Measurements from ENCODE around the gene ZNF573. TPM values are rescaled to one million over a fixed set of nuclear protein-coding genes. Genes with fewer than 3 reads are reported as not detected.

ZNF573 gene
- total and polyA plus RNA-seq, 2 of the 13 experiments (the other 11 are each of a cell fraction or from before 2014, with no cell fraction given): 3.1 to 9.3 TPM

DNA sequence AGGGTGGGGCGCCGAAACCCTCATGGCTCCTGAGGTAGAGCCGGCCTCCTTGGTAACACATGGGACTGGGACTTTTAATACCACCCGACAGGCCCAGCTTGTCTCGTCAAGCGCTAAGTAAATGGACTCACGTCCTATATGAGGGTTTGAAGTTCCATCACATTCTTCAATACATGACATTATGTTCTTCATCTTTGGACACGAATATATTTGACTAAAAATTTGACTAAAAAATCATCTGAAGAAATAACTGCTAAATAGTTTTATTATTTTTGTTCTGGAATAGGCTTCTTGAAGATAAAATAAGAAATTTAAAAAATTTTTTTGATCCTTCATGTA lies 59.5 kb downstream of the ZNF573 start:
- H3K9ac ChIP-seq (ENCODE audit: insufficient read depth, low read depth, low read length): peak overlapping the region; percentile 82; the same call in 1 of the 2 replicates

More for the DNA sequence above, 59.5 kb downstream of the ZNF573 start:
- FAIRE-seq (no peak), ATAC-seq (no peak), DNase-seq (ENCODE audit: low spot score) (no peak)
- H3K36me3 ChIP-seq (replicated peaks in 1 of 2; ENCODE audit: control insufficient read depth in 1 of 2, insufficient read depth in 2 of 2, low read length in 2 of 2): no peaks in the 10 kb centered on the region
- peak overlapping the region; percentile 81 for H3K4me2 ChIP-seq (ENCODE audit: low read depth, low read length)
- peaks cover 10% of the 10 kb centered on the region for H3K79me2 ChIP-seq (ENCODE audit: insufficient read depth, low read length)
- intact Hi-C loops (cut with micrococcal nuclease; ENCODE audit: unreplicated experiment) (loop anchor here (1.0 to 5.0 kb wide), 2 partner anchors 59 to 348 kb away; partner anchors contain the start of genes ZNF527 and ZNF573), in situ Hi-C loops (cut with HindIII; ENCODE audit: extremely low pct_ligation_motif_present, low pct_unique_long_range_greater_than_20kb) (no loop called here)
- H2AFZ ChIP-seq (ENCODE audit: low read length): no peak overlapping the region
- no peaks in the 10 kb centered on the region for H3K27me3 ChIP-seq (ENCODE audit: control insufficient read depth in 1 of 2, insufficient read depth in 2 of 2, low read length in 2 of 2)
- H3K4me1 ChIP-seq (ENCODE audit: insufficient read depth, low read length): peaks cover 9% of the 10 kb centered on the region
- BruUV-seq (replicated peaks): no TSS peak
- CTCF ChIA-PET (ENCODE audit: low intra/inter-chr PET ratio, low total read pairs): no interaction called here
- WGBS (ENCODE audit: low lambda C conversion rate): 25% methylated on average over 6 of the region's 8 CpGs
- POLR2A ChIA-PET: interaction anchor here (0.6 to 2.1 kb wide), 4 partner anchors 28 to 126 kb away, joined by 3 to 8 read pairs (median 5); partner anchors contain the start of gene ZNF573
- no peaks in the 10 kb centered on the region for H3K9me3 ChIP-seq (ENCODE audit: low read length)
- peak overlapping the region; percentile 75 to 95 (median 92); a peak in 5 of 6 replicates for H3K4me3 ChIP-seq (replicated peaks in 1 of 3; ENCODE audit: insufficient read depth in 1 of 3, low read depth in 2 of 3, low read length in 3 of 3)
- no peak overlapping the region for H3K27ac ChIP-seq (ENCODE audit: extremely low read length, insufficient read depth, low read length)
- TF ChIP-seq SETDB1 (CRISPR knock-in tag; IDR thresholded peaks at IDR 0.05; ENCODE audit: borderline replicate concordance) (no peak), KDM5A (IDR thresholded peaks at IDR 0.05; ENCODE audit: borderline replicate concordance, low read length) (peak; percentile 7; the same call in 1 of the 2 replicates), GLI4 (CRISPR knock-in tag; IDR thresholded peaks at IDR 0.05; ENCODE audit: borderline replicate concordance) (no peak), HNF4G (IDR thresholded peaks at IDR 0.05; ENCODE audit: borderline replicate concordance, low read depth, low read length) (no peak), HNF4G (CRISPR knock-in tag; IDR thresholded peaks at IDR 0.05; ENCODE audit: borderline replicate concordance, low read depth) (no peak), ZNF562 (CRISPR knock-in tag; IDR thresholded peaks at IDR 0.05; ENCODE audit: borderline replicate concordance) (no peak), EHMT2 (IDR thresholded peaks at IDR 0.05; ENCODE audit: borderline replicate concordance, low read depth, low read length) (0 out of 2 replicates have a peak, but pooled peaks have one; percentile 34)
- TF ChIP-seq, protein P1, sequence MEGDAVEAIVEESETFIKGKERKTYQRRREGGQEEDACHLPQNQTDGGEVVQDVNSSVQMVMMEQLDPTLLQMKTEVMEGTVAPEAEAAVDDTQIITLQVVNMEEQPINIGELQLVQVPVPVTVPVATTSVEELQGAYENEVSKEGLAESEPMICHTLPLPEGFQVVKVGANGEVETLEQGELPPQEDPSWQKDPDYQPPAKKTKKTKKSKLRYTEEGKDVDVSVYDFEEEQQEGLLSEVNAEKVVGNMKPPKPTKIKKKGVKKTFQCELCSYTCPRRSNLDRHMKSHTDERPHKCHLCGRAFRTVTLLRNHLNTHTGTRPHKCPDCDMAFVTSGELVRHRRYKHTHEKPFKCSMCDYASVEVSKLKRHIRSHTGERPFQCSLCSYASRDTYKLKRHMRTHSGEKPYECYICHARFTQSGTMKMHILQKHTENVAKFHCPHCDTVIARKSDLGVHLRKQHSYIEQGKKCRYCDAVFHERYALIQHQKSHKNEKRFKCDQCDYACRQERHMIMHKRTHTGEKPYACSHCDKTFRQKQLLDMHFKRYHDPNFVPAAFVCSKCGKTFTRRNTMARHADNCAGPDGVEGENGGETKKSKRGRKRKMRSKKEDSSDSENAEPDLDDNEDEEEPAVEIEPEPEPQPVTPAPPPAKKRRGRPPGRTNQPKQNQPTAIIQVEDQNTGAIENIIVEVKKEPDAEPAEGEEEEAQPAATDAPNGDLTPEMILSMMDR (CRISPR knock-in tag; IDR thresholded peaks at IDR 0.05): no peak
- TF ChIP-seq, protein P2, sequence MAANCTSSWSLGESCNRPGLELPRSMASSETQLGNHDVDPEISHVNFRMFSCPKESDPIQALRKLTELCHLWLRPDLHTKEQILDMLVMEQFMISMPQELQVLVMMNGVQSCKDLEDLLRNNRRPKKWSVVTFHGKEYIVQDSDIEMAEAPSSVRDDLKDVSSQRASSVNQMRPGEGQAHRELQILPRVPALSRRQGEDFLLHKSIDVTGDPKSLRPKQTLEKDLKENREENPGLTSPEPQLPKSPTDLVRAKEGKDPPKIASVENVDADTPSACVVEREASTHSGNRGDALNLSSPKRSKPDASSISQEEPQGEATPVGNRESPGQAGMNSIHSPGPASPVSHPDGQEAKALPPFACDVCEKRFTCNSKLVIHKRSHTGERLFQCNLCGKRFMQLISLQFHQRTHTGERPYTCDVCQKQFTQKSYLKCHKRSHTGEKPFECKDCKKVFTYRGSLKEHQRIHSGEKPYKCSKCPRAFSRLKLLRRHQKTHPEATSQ (CRISPR knock-in tag; IDR thresholded peaks at IDR 0.05; ENCODE audit: borderline replicate concordance): no peak
- no peaks in the 10 kb centered on the region for H4K20me1 ChIP-seq (ENCODE audit: insufficient read depth, low read length)

All from HepG2 (cell line).